ENCODE measurements around the gene SSR4. TPM values are rescaled to one million over a fixed set of nuclear protein-coding genes. Genes with fewer than 3 reads are reported as not detected.

Gene SSR4
- total and polyA plus RNA-seq, 7 experiments from 2014 or later = 156 to 496 (median 176) TPM

DNA sequence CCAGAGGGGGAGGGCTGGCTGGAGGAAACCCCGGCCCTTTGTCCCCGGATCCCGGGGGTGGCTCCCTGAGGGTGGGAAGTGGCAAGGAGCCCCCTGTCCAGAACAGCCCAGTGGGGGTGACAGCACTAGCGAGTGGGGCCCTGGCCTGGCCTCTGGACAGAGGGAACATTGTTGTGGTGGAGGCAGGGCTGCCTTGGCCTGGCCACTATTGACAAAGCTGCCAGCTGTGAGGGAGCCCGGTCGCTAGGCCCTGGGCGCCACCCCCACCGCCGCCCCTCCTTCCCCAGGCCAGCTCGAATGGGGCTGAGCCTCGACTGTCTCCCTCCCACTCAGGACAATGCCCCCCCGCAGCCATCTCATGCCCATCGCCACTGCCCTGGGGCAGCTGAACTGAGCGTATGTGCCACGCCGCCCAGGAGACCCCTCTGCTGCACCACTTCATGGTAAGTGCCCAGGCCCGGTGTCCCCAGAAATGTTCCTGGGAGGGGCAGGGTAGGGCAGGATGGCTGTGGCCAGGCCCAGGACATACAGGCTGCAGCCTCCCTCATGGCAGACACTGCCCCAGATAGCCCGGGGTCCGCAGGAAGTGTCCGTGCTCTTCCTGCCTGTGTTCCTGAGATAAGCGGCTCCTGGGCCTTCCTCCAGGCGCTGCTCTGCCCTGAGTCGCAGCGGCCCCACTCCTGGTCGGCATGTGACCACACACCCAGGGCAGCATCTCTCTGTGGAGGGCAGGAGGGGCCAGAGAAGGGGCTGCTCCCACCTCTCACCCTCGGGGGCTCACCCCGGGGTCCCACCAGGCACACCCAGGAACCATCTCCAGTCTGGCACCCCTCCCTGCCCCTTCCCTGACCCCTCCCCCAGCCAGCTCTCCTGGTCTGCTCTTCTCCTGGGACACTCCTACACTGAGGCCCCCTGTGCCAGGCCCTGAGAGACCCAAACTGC is 29.1 kb upstream of the SSR4 start:
- Mint-ChIP-seq H3K36me3 (no peaks in the 10 kb centered on the region), H3K27ac (no peak overlapping the region), H3K4me1 (peaks cover 0 to 10% (median 5%) of the 10 kb centered on the region in 7 donors), H3K4me3 (no peak overlapping the region), H3K9me3 (no peaks in the 10 kb centered on the region), H3K27me3 (peaks cover 0 to 2% (median 0%) of the 10 kb centered on the region in 5 donors)
- ChIA-PET POLR2A (no interaction called here), CTCF (interaction anchor here (1.1 kb wide), 1 partner anchor 185 kb away, joined by 6 read pairs; no protein-coding TSS in a partner anchor)
- no peak for ATAC-seq
- Histone ChIP-seq H3K4me1 (ENCODE audit: control insufficient read depth in 2 of 2, insufficient read depth in 2 of 2, low read length in 2 of 2) (no peaks in the 10 kb centered on the region), H3K4me3 (ENCODE audit: low read length) (no peak overlapping the region), H3K36me3 (ENCODE audit: control insufficient read depth in 2 of 3, insufficient read depth in 3 of 3, low read length in 3 of 3) (no peaks in the 10 kb centered on the region), H3K9me3 (ENCODE audit: control insufficient read depth in 2 of 3, low read length in 3 of 3) (no peaks in the 10 kb centered on the region), H3K27ac (ENCODE audit: low read depth, low read length) (no peak overlapping the region), H3K27me3 (ENCODE audit: control insufficient read depth in 2 of 2, insufficient read depth in 2 of 2, low read length in 2 of 2) (no peaks in the 10 kb centered on the region)
- intact Hi-C loops (cut with micrococcal nuclease) = loop anchor here in 1 of 2 donors (10.0 kb wide), 1 partner anchor 289 kb away; no protein-coding TSS in a partner anchor
- peak in 1 of 9 donors; percentile 19 for DNase-seq

GRCh38 chrX:153766098-153766817 is 28.2 kb upstream of the SSR4 start:
- Mint-ChIP-seq H3K4me3 (peak overlapping the region in 1 of 10 donors; percentile 14), H3K27me3 (peaks cover 0 to 2% (median 0%) of the 10 kb centered on the region in 5 donors), H3K27ac (peak overlapping the region in 1 of 9 donors; percentile 33), H3K36me3 (no peaks in the 10 kb centered on the region), H3K4me1 (peaks cover 0 to 10% (median 5%) of the 10 kb centered on the region in 7 donors), H3K9me3 (no peaks in the 10 kb centered on the region)
- Histone ChIP-seq H3K4me3 (ENCODE audit: low read length) (no peak overlapping the region), H3K36me3 (ENCODE audit: control insufficient read depth in 2 of 3, insufficient read depth in 3 of 3, low read length in 3 of 3) (no peaks in the 10 kb centered on the region), H3K27ac (ENCODE audit: low read depth, low read length) (no peak overlapping the region), H3K4me1 (ENCODE audit: control insufficient read depth in 2 of 2, insufficient read depth in 2 of 2, low read length in 2 of 2) (no peaks in the 10 kb centered on the region), H3K9me3 (ENCODE audit: control insufficient read depth in 2 of 3, low read length in 3 of 3) (no peaks in the 10 kb centered on the region), H3K27me3 (ENCODE audit: control insufficient read depth in 2 of 2, insufficient read depth in 2 of 2, low read length in 2 of 2) (no peaks in the 10 kb centered on the region)
- ChIA-PET CTCF (no interaction called here), POLR2A (no interaction called here)
- ATAC-seq (peak; percentile 36), DNase-seq (no peak)
- intact Hi-C loops (cut with micrococcal nuclease) = loop anchor here in 1 of 2 donors (10.0 kb wide), 1 partner anchor 289 kb away; no protein-coding TSS in a partner anchor

DNA sequence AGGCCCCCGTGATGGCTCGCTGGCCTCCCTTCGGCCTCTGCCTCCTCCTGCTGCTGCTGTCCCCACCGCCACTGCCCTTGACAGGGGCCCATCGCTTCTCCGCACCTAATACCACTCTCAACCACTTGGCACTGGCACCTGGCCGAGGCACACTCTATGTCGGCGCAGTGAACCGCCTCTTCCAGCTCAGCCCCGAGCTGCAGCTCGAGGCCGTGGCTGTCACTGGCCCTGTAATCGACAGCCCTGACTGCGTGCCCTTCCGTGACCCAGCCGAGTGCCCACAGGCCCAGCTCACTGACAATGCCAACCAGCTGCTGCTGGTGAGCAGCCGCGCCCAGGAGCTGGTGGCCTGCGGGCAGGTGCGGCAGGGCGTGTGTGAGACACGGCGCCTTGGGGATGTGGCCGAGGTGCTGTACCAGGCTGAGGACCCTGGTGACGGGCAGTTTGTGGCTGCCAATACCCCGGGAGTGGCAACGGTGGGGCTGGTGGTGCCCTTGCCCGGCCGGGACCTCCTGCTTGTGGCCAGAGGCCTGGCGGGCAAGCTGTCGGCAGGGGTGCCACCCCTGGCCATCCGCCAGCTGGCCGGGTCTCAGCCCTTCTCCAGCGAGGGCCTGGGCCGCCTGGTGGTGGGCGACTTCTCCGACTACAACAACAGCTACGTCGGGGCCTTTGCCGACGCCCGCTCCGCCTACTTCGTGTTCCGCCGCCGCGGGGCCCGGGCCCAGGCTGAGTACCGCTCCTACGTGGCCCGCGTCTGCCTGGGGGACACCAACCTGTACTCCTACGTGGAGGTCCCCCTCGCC is 27.4 kb upstream of the SSR4 start:
- Mint-ChIP-seq H3K27ac (no peak overlapping the region), H3K9me3 (no peaks in the 10 kb centered on the region), H3K4me3 (no peak overlapping the region), H3K27me3 (peaks cover 0 to 2% (median 0%) of the 10 kb centered on the region in 5 donors), H3K4me1 (peaks cover 0 to 10% (median 5%) of the 10 kb centered on the region in 7 donors), H3K36me3 (no peaks in the 10 kb centered on the region)
- no peak for DNase-seq
- CTCF ChIA-PET = interaction anchor here (0.6 to 0.8 kb wide), 2 partner anchors 105 to 200 kb away, joined by 3 to 4 read pairs; no protein-coding TSS in a partner anchor
- intact Hi-C loops (cut with micrococcal nuclease) = loop anchor here in 1 of 2 donors (10.0 kb wide), 1 partner anchor 288 kb away; no protein-coding TSS in a partner anchor
- Histone ChIP-seq H3K4me1 (ENCODE audit: control insufficient read depth in 2 of 2, insufficient read depth in 2 of 2, low read length in 2 of 2) (no peaks in the 10 kb centered on the region), H3K27ac (ENCODE audit: low read depth, low read length) (no peak overlapping the region), H3K27me3 (ENCODE audit: control insufficient read depth in 2 of 2, insufficient read depth in 2 of 2, low read length in 2 of 2) (no peaks in the 10 kb centered on the region), H3K36me3 (ENCODE audit: control insufficient read depth in 2 of 3, insufficient read depth in 3 of 3, low read length in 3 of 3) (no peaks in the 10 kb centered on the region), H3K4me3 (ENCODE audit: low read length) (no peak overlapping the region), H3K9me3 (ENCODE audit: control insufficient read depth in 2 of 3, low read length in 3 of 3) (no peaks in the 10 kb centered on the region)
- ATAC-seq = no peak
- POLR2A ChIA-PET = interaction anchor here (0.6 kb wide), 1 partner anchor 40 kb away, joined by 3 read pairs; no protein-coding TSS in a partner anchor

- intact Hi-C loops (cut with micrococcal nuclease) = loop anchor here in 1 of 2 donors (10.0 kb wide), 1 partner anchor 287 kb away; no protein-coding TSS in a partner anchor
- H3K36me3 Mint-ChIP-seq = no peaks in the 10 kb centered on the region
Measured at GRCh38 chrX:153767674-153768055, 26.8 kb upstream of the SSR4 start.

GRCh38 chrX:153768311-153769157 is 25.9 kb upstream of the SSR4 start:
- peak overlapping the region in 1 of 10 donors; percentile 40 for H3K4me3 Mint-ChIP-seq
- DNase-seq (no peak), ATAC-seq (no peak)
- Histone ChIP-seq H3K4me3 (ENCODE audit: low read length) (no peak overlapping the region), H3K27ac (ENCODE audit: low read depth, low read length) (no peak overlapping the region), H3K36me3 (ENCODE audit: control insufficient read depth in 2 of 3, insufficient read depth in 3 of 3, low read length in 3 of 3) (no peaks in the 10 kb centered on the region), H3K4me1 (ENCODE audit: control insufficient read depth in 2 of 2, insufficient read depth in 2 of 2, low read length in 2 of 2) (no peaks in the 10 kb centered on the region), H3K27me3 (ENCODE audit: control insufficient read depth in 2 of 2, insufficient read depth in 2 of 2, low read length in 2 of 2) (no peaks in the 10 kb centered on the region), H3K9me3 (ENCODE audit: control insufficient read depth in 2 of 3, low read length in 3 of 3) (no peaks in the 10 kb centered on the region)
- intact Hi-C loops (cut with micrococcal nuclease) = loop anchor here in 1 of 2 donors (10.0 kb wide), 1 partner anchor 286 kb away; no protein-coding TSS in a partner anchor
- ChIA-PET CTCF (interaction anchor here (0.8 kb wide), 1 partner anchor 198 kb away, joined by 4 read pairs; no protein-coding TSS in a partner anchor), POLR2A (interaction anchor here (0.7 kb wide), 1 partner anchor 12 kb away, joined by 3 read pairs; no protein-coding TSS in a partner anchor)
- no peaks in the 10 kb centered on the region for H3K9me3 Mint-ChIP-seq
- peaks cover 0 to 10% (median 5%) of the 10 kb centered on the region in 7 donors for H3K4me1 Mint-ChIP-seq
- no peaks in the 10 kb centered on the region for H3K36me3 Mint-ChIP-seq
- peaks cover 0 to 2% (median 0%) of the 10 kb centered on the region in 5 donors for H3K27me3 Mint-ChIP-seq
- no peak overlapping the region for H3K27ac Mint-ChIP-seq

More at GRCh38 chrX:153767674-153768055, 26.8 kb upstream of the SSR4 start:
- peaks cover 0 to 10% (median 5%) of the 10 kb centered on the region in 7 donors for H3K4me1 Mint-ChIP-seq
- DNase-seq (no peak), ATAC-seq (no peak)
- CTCF ChIA-PET = interaction anchor here (0.6 to 0.8 kb wide), 2 partner anchors 104 to 199 kb away, joined by 3 to 4 read pairs; no protein-coding TSS in a partner anchor
- no peak overlapping the region for H3K27ac ChIP-seq (ENCODE audit: low read depth, low read length)
- no peaks in the 10 kb centered on the region for H3K36me3 ChIP-seq (ENCODE audit: control insufficient read depth in 2 of 3, insufficient read depth in 3 of 3, low read length in 3 of 3)
- no peak overlapping the region for H3K4me3 Mint-ChIP-seq
- POLR2A ChIA-PET = interaction anchor here (0.6 kb wide), 1 partner anchor 41 kb away, joined by 3 read pairs; no protein-coding TSS in a partner anchor
- H3K9me3 ChIP-seq (ENCODE audit: control insufficient read depth in 2 of 3, low read length in 3 of 3) = no peaks in the 10 kb centered on the region
- peaks cover 0 to 2% (median 0%) of the 10 kb centered on the region in 5 donors for H3K27me3 Mint-ChIP-seq
- no peaks in the 10 kb centered on the region for H3K27me3 ChIP-seq (ENCODE audit: control insufficient read depth in 2 of 2, insufficient read depth in 2 of 2, low read length in 2 of 2)
- H3K9me3 Mint-ChIP-seq = no peaks in the 10 kb centered on the region
- no peaks in the 10 kb centered on the region for H3K4me1 ChIP-seq (ENCODE audit: control insufficient read depth in 2 of 2, insufficient read depth in 2 of 2, low read length in 2 of 2)
- H3K27ac Mint-ChIP-seq = no peak overlapping the region
- H3K4me3 ChIP-seq (ENCODE audit: low read length) = no peak overlapping the region

All from naive thymus-derived CD4-positive, alpha-beta T cell (primary cell).